Stimulated activated CD4-positive, alpha-beta T cell treated with anti-CD3 and anti-CD28 coated beads, Interleukin-15, amount 100 ng/mL, for 1 hour (primary cell): ENCODE results near the gene SETD4.
"Not testable (repeated sequence)": the region's sequence is repeated elsewhere in the genome, so short reads cannot be mapped to it uniquely, and the experiment has no call there.

Experiments used
- DNase-seq, 2 donors: peaks; one replicate each; pipeline ENCODE4 v3.0.0-alpha.2; 2020; ENCODE audit warnings: low read depth in 1 of 2, low spot score in 1 of 2

SETD4 gene

GRCh38 chr21:36079010-36079649, 18.8 kb upstream of the SETD4 start:
- peak in 1 of 2 donors; percentile 12 for DNase-seq

GRCh38 chr21:36077758-36078157, 17.4 kb upstream of the SETD4 start:
- DNase-seq, result no peak

- DNase-seq, result no peak
Observed at GRCh38 chr21:36076878-36077655, 16.7 kb upstream of the SETD4 start.

- DNase-seq, result no peak
Observed at GRCh38 chr21:36075953-36076352, 15.6 kb upstream of the SETD4 start.

- DNase-seq, result no peak
Observed at GRCh38 chr21:36075171-36075570, 14.8 kb upstream of the SETD4 start.

GRCh38 chr21:36073911-36074310, 13.6 kb upstream of the SETD4 start:
- not testable (repeated sequence) for DNase-seq

GRCh38 chr21:36073181-36073580, 12.9 kb upstream of the SETD4 start:
- DNase-seq, result no peak

- no peak for DNase-seq
Observed at GRCh38 chr21:36072453-36073162, 12.3 kb upstream of the SETD4 start.

GRCh38 chr21:36070999-36071398, 10.7 kb upstream of the SETD4 start:
- DNase-seq, result no peak

GRCh38 chr21:36069713-36070583, 9.6 kb upstream of the SETD4 start, which contains the start of gene CBR1:
TSS of gene CBR1 (plus strand) at chr21:36070024. CDS start at chr21:36070116, 92 bp downstream.
- DNase-seq, result peak; percentile 75 to 82

GRCh38 chr21:36068748-36069398, 8.5 kb upstream of the SETD4 start:
- DNase-seq, result no peak

GRCh38 chr21:36065497-36066036, 5.2 kb upstream of the SETD4 start:
- DNase-seq, result no peak

GRCh38 chr21:36064085-36064460, 3.7 kb upstream of the SETD4 start:
- no peak for DNase-seq

- no peak for DNase-seq
Observed at GRCh38 chr21:36063375-36064084, 3.2 kb upstream of the SETD4 start.

GRCh38 chr21:36061445-36061844, 1.1 kb upstream of the SETD4 start:
- DNase-seq, result no peak

- peak in 1 of 2 donors; percentile 5 for DNase-seq
Observed at GRCh38 chr21:36059823-36060158, 535 bp downstream of the SETD4 start.

GRCh38 chr21:36055551-36055950, 4.8 kb downstream of the SETD4 start:
- no peak for DNase-seq

GRCh38 chr21:36053715-36054062, 6.6 kb downstream of the SETD4 start:
- no peak for DNase-seq

GRCh38 chr21:36052860-36053714, 7.2 kb downstream of the SETD4 start:
- DNase-seq, result no peak
